NCI-H2196 (cell line): ENCODE data around the gene BRSK2.
"Not testable (repeated sequence)": the region's sequence is repeated elsewhere in the genome, so short reads cannot be mapped to it uniquely, and the experiment has no call there.

ENCODE experiments used
- DNase-seq: peaks from one replicate; lab custom pipeline; 2025; ENCODE audit not compliant: unreplicated experiment; lab: John Stamatoyannopoulos, UW

BRSK2 gene

GRCh38 chr11:1435479-1435819, 45.7 kb downstream of the BRSK2 start:
- DNase-seq: not testable (repeated sequence)

DNA sequence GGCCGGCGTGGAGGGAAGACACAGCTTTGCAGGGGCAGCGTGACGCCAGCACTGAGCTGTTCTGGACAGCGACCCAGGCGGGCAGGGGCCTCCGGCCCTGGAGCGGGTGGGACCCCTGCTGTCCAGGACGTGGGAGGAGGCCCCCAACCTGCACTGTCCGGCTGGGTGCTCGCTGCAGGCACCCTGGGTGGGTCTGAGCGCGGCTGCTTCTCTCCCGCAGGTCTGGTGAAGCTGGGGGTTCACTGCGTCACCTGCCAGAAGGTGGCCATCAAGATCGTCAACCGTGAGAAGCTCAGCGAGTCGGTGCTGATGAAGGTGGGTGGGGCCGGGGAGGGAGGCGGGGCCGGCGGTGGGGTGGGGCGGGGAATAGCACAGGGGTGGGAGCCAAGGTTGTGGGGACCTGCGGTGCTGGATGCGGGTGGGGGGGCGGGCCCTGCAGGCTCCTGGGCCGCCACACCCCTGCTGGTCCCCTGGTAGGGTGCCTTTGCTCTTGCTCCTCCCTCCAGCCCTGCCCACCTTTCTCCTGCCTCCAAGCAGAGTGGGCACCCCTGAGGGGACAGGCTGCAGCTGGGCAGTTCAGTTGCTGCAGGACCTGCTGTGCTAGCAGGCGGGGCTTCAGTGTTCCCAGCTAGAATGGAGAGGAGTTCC, 46.2 kb downstream of the BRSK2 start:
- no peak for DNase-seq

DNA sequence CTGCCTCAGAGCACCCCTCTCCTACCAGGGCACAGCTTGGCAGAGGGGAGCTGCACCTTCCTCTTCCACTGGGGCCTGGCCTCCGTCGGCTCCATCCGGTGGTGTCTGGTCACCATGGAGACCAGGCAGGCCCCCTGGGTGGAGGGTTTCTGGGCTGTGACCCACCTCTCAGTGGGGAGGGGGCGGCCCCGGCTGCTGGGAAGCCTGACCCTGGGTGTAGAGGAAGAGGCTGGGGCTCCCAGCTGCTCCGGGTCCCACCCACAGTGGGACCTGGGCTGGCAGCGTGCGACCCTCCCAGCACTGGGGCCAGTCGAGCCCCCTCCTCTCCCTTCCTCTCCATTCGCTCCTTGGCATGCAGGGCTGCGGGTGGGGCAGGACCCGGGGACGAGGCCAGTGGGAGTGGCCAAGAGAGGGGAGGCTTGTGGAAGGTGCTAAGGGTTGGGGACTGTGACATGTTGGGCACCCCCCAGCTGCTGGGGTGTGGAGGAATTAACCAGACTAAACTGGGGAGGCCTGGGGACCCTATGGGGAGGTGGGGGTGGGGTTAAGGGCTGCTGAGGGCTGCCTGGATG, 46.8 kb downstream of the BRSK2 start:
- DNase-seq: no peak

- DNase-seq: no peak
Observed at GRCh38 chr11:1437500-1437899, 47.8 kb downstream of the BRSK2 start.

DNA sequence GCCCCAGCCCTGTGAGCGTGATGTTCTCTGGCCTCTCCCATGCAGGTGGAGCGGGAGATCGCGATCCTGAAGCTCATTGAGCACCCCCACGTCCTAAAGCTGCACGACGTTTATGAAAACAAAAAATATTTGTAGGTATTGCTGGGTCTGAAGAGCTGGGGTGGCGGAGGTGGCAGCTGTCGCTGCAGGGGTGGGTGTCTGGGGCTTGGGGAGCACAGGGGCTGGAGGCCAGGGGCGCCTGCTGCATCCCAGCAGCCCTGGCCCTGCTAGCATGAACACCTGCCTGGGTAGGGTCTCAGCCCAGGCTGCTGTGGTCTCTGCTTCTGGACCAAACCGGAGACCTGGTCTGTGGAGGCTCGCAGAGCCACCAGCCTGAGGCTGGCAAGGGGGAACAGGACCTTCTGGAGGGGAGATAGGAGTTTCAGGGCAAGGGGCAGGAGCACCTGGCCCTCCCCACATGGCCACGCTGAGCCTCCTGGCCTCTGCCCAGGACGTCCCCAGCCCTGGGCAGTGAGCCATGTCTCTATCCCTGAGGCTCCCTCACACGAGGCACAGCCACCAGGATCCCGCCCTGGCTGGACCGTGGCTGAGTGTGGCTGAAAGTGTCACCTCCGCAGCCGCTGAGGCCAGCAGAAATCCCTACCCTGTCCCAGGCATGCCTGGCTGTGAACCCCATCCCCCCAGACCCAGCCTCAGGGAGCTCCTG, 48.7 kb downstream of the BRSK2 start:
- DNase-seq: no peak

GRCh38 chr11:1438967-1439330, 49.2 kb downstream of the BRSK2 start:
- no peak for DNase-seq

DNA sequence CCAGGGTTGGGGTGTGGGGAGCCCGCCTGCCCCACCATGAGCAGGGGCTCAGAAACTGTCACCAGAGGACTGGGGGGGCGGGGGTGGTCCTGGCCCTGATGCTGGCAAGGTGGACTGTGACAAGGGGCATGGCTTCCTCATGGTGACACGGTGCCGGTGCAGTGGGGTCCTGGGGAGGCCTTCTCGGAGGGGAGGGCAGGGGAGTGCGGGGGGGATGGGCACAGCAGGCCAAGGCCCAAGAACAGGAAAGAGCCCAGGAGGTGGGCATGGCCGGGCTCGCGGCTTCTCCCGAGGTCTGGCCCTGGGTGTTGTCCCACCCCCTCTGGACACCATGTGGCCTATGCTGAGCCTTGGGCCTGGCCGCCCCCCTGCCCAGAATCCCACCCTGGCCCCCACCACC, 49.6 kb downstream of the BRSK2 start:
- DNase-seq: no peak

DNA sequence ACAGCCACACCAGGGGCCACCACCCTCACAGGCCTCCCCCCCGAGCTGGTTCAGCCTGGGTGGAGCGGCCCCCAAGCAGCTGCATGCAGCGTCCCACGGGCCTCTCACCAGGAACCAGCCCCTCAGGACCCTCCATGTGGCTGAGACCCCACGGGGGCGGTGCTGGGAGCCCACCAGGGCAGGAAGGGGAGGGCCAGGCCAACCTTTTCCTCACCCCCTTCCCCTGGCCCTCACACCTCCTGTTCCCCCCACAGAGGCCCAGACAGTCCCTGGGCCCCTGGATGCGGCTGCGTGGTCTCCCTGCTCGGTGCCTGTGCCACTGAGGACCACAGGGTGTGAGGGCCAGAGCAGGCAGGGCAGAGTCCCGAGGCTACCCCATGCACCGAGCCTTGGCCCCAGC, 50.3 kb downstream of the BRSK2 start:
- DNase-seq: no peak

- DNase-seq: no peak
Observed at GRCh38 chr11:1440496-1440895, 50.8 kb downstream of the BRSK2 start.

DNA sequence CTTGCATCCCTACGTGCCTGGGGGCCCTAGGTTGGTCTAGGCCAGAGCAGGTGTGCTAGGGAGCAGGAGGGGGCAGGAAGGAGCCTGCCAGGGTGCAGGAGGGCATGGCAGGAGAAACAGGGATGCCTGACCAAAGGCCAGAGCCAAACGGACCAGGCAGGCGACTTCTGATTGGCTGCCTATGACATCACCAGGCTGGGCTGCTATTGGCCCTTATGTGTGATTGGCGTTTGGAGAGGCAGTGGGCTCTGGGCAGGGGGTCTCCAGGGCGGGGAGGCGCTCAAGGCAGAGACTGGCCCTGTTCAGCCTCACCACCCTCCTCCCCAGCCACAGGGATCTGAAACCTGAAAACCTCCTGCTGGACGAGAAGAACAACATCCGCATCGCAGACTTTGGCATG, 52.4 kb downstream of the BRSK2 start:
- DNase-seq: no peak

DNA sequence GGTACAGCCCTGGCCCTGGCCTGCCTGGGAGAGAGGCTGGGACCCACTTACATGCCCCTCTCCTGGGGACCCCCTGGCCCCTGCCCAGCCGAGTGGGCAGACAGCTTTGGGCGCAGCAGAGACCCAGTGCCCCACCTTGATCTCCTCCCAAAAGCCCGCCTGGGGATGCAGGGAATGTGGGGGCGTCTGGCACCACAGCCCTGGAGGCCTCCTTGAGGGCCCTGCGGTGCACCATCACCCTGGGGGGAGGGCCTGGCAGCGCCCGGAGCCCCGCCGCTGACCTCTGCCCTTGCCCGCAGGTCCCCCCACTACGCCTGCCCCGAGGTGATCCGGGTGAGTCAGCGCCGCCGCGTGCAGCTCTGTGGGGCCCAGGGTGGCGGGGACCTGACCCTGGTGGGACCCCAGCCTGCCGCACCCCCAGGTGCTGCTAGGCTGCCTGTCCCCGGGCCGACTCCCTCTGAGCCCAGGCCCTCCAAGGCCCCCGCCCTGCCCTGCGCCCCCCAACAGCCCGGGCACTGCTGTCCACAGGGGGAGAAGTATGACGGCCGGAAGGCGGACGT, 53.2 kb downstream of the BRSK2 start:
- DNase-seq: no peak

GRCh38 chr11:1443737-1444136, 54.0 kb downstream of the BRSK2 start:
- no peak for DNase-seq

DNA sequence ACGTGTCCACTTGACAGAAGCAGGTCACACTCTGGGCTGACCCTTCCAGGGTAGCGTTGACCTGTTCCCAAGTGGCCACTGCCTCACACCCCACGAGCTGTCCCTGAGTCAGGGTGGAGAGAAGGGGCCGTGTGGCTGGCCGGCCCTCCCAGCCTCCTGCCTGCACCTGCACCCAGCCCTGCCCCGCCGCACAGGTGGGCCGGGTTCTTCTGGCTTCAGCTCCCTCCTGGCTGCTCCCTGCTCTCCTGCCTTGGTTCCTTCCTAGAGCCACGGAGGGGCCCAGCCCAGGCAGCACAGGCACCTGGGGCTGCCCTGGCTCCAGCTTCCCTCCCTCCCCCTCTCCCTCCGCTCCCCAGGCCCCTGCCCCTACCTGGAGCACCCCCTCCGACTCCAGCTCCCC, 54.6 kb downstream of the BRSK2 start:
- no peak for DNase-seq

DNA sequence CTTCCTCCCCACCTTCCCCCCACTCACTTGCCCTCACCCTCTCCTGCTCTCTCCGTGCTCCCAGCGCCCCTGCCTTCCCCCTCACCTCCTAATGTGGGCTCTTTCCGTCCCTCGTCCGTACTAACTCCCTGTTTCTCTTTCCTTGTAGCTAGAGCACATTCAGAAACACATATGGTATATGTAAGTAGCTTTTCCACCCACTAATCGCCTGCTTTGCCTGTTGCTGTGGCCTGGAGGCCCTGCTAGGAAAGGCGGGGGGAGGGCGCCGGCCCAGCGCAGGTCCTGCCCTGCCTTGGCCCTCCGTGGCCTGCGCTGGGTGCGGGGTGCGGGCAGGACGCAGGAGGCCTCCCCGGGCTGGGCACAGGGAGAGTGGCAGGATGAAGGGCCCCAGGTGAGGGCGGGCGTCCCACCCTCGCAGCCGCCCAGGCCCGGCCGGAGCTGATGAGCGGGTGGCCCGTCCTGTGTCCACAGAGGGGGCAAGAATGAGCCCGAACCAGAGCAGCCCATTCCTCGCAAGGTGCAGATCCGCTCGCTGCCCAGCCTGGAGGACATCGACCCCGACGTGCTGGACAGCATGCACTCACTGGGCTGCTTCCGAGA, 55.2 kb downstream of the BRSK2 start:
- no peak for DNase-seq

- no peak for DNase-seq
Observed at GRCh38 chr11:1445741-1446445, 56.2 kb downstream of the BRSK2 start.

GRCh38 chr11:1446623-1447022, 56.9 kb downstream of the BRSK2 start:
- DNase-seq: no peak

DNA sequence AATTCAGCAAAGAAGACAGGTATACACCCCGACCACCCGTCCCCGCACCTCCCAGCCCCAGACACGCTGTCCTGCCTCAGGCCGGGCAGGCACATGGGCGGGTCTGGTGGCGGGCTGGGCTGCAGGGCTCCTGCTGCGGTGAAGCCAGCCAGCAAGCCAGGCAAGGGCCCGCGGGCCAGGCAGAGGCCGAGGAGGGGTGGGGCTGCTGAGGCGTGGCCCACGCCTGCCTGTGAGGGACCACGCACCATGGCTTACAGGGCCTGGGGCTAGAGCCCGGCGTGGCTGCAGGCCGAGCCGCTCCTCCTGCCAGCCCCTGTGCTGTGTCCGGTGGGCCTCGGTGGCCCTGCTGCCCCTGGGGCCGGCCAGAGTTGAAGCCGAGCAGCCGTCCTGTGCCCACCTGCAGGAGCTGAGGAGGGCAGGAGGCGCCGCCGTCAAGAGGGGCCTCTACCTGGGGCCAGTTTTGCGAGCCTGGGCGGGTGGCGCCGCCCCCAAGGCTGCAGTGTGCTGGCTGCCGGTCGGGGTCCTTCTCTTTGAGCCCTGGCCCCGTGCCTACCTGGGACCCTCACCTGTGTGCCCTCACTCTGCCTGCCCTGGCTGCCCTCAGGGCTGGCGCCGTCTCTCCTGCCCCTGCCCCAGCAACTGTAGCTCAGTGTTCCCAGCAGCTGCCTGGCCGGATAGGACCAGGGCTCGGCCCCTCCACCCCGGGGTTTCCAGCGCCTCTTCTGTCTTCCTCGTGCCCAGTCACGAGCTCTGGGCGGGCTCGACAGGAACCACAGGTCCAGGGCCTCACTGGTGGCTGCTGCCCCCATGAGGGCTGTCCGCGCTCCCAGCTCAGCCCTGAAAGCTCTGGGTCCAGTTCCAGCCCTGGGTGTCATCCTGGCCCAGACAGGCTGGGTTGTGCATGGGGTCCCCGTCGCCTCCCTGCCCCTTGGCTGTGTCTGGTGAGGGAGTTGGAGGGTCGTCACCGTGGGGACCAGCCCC, 58.4 kb downstream of the BRSK2 start:
- no peak for DNase-seq

DNA sequence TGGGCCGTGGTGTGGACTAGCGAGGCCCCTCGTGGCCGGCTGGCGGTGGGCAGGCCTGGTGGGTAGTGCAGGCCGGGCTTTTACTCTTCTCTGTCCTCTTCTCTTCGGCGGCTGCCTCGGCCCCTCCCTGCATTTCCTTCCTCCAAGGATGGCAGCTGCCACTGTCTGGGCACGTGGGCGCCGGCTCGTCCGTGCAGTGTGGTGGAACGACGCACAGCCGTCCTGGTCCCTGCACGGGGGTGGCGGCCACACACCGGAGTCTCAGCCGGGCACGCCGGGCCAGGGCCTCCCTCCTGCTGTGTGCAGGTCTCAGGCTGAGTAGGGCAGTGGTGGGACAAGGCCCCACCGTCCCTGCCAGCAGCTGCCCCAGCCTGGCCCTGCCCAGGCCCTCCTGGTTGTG, 59.1 kb downstream of the BRSK2 start:
- no peak for DNase-seq

DNA sequence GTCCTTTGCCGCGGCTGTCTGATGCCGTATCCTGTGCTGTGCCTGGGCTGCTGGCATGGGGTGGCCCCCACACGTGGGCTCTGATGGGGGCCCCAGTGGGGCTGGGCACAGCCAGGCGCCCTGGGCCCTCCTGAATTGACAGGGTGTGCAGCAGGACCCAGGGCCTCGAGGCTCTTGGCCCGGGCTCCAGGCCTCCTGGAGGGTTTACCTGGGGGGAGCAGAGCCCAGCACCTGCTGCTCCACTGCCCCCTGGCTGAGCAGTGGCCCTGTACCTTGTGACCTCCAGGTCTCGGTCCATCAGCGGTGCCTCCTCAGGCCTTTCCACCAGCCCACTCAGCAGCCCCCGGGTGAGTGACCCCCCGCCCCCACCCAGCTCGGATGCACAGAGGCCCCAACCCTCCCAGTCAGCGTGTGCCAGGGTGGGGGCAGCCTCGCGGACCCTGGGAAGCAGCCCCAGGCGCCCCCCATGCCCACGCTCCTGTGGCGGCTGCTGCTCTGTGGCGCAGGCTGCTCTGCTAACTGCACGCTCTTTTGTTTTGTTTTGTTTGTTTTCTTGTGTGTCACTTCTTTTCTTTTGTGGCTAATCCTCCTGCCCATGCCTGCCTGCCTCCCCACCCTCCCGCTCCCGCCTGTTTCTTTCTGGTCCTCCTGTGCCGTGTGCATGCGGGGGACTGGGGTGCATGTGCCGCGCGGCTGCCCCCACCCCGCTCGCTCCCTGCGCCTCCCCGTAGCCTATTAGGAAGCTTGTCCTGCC, 59.9 kb downstream of the BRSK2 start:
- DNase-seq: no peak
